Stimulated activated CD8-positive, alpha-beta memory T cell treated with anti-CD3 and anti-CD28 coated beads, Interleukin-15, amount 100 ng/mL, for 48 hours (primary cell): ENCODE data around the gene SLC25A21.

Experiments used
- DNase-seq, 2 donors: peaks; one replicate each; pipeline ENCODE4 v3.0.0-alpha.2; 2020; ENCODE audit warnings: low read depth in 2 of 2

SLC25A21 gene

GRCh38 chr14:37045340-37046061 lies 126.9 kb downstream of the SLC25A21 start:
- no peak for DNase-seq

GRCh38 chr14:37037636-37038387 lies 134.6 kb downstream of the SLC25A21 start:
- DNase-seq: no peak

DNA sequence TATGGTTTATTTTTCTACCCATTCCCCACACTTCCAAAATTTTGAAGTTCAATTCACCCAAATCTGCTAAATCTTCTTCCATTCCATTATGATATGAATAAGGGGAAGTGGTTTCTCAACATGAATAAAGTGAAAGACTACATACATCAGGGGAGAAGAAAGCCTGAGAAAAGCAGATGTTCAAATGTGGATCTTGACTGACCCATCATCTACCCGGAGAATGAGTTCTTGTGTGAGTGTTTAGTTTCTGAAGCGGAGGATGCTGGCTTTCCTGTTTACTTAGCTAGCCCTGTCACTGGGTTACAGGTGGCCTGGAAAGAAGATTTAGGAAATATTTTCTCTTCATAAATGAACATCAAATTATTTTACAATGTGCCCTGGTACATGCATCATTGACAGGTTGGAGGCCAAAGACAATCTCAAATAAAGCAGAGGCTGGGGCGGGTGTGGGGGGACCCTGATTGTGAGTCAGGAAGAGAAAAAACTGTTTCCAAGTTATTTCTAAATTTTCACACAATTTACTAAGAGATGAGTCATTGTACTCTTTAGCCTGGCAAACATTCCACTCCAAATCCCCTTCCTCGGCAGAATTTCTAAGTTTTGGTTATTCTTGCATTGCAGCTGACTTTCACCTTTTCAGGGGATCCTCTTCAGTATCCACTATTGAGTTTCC lies 135.6 kb downstream of the SLC25A21 start:
- no peak for DNase-seq

GRCh38 chr14:37035401-37035800 lies 137.0 kb downstream of the SLC25A21 start:
- DNase-seq: no peak

- no peak for DNase-seq
These were observed 137.8 kb downstream of the SLC25A21 start for GRCh38 chr14:37034410-37035285.

DNA sequence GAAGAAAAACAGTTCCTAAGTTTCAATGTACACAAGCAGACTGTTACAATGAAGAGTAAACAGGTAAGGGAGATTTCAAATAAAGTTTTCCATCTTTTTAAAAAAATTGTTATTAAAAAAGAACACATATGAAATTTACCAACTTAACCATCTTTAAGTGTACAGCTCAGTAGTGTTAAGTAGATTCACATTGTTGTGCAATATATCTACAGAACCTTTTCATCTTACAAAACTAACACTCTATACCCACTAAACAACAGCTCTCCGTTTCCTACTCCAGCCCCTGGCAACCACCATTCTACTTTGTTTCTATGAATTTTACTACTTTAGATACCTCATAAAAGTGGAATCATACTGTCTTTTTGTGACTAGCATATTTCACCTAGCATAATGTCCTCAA lies 139.5 kb downstream of the SLC25A21 start:
- DNase-seq: no peak

DNA sequence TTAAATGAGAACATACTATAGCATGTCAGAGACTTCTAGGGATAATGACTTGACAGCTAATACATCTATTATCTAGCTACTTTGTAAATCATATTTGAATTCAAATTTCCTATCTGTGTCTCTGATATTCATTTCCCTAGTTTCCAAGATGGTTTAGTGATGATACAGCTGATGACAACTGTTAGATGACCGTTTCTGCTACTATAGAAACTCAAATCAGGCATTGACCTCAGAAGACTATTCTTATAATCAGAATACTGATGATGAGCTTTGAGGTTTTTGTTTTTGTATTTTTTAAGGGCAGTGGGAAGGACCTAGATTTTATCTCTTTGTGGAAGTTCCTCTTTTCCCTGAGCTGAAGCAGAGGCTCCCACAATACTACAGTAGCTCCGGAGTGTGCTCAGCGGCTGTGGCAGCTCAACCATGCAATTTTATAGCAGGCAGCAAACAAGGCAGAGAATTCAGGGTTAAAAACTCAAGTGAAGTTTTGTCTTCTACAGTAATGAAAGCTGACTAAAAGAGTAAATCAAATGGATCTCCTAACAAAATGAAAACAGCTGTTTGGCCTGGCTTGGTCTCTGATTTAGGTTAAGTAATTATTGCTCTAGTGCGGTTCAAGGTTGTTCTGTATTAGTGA lies 145.1 kb downstream of the SLC25A21 start:
- no peak for DNase-seq

- DNase-seq: no peak
These were observed 148.4 kb downstream of the SLC25A21 start for GRCh38 chr14:37023875-37024565.

DNA sequence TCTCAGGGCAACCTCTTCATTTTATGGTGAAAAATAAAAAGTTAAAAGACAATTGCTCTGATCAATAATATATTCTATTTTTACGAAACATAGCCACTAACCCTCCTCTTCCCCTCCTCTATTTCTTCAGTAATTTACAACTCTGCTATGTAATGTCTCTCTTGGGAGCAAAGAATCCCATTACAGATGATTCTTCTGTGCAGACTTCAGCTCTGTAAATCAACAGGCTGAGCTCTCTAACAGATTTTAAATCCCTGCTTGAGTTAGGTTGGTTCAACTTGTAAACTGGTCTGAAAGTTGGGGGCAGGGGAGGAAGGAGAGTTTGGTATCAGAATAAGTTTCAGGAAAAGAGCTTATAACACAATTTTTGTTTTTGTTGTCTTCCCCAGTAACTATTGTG lies 151.0 kb downstream of the SLC25A21 start:
- no peak for DNase-seq

DNA sequence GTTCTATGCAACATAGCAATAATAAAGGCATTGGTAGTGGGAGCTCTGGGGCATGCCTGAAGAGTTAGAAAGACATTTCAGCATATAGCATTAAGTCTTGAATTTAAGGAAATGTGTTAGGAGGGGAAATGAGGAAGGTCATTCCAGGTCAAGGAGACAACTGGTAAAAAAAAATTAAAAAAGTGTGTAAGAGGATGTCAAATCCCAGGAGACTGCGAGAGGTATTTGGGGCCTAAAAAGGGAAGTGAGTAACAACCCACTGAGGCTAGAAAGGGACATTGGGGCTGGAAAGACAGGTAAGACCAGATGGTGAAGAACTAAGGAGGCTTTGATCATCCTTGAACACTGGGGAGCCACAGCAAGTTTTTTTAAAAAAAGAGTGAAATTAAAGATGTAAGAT lies 152.9 kb downstream of the SLC25A21 start:
- no peak for DNase-seq

DNA sequence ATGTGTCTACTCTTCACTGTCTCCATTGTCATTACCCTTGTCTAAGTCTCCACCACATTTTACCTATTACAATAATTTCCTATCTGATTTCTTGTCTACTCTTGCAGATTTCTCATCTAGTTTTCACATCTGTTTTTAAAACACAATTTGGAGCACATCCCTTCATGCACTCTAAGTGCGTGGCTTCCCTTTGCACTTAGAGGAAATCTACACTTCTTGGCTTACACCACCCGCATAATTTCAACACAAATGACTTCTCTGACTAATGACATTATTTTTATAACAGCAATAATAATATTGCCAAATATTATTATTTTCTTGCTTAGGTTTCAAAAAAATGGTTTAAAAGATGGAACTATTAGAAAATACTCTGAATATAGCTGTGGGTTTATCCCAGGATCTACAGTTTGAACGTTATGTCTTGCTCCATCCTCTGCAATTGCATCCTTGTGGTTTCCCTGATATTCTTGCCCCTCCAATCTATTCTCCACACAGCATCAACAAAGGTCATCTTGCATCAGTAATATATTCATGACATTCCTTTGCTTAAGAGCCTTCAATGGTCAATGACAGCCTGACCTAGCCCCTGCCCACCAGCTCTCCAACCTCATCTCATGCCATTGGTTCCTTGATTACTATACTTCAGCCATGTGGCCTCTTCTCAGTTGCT lies 153.7 kb downstream of the SLC25A21 start:
- no peak for DNase-seq

DNA sequence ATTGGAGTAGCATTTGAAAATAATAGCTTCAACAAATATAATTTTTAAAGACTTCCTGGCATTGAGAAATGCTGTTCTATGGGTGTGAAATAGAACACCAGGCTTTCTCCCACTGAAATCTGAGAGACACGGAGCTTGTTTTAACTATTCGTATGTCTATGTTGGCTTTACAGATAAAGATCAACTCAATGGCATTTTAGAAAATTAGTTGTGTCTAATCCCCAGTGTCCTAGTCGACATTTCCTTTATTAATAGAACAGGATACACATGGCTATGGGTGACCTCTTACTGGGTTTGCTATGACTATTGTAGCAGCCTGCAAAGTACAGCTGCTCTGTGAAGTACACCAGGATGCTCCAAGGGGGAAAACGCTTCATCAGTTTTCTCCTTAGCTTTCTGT lies 159.3 kb downstream of the SLC25A21 start:
- DNase-seq: no peak

DNA sequence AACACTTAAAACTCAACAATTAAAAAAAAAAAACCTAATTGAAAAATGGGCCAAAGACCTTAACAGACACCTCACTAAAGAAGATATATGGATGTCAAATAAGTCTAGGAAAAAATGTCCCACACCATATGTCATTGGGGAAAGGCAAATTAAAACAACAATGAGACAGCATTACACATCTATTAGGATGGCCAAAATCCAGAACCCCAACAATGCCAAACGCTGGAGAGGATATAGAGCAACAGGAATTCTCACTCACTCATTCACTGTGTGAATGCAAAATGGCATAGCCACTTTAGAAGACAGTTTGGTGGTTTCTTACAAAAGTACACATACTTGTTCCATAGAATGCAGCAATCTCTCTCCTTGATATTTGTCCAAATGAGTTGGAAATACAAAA lies 173.7 kb downstream of the SLC25A21 start:
- no peak for DNase-seq

DNA sequence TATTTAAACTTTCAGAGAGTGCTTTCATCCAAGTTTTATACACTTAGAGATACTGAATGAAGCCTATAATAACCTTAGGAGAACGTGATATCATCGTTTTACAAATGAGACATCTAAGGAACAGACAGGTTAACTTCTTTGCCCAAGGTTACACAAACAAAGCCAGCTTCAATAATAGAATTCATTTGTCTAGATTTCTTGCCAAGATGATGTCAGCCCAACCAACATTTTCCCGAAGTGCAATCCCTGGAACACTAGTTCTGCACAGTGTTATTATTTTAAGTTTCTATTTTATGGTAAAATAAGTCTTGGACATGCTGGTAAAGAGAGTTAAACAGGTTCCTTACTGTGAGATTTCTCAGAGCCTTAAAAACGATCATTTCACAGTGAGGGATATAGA lies 174.6 kb downstream of the SLC25A21 start:
- no peak for DNase-seq

- DNase-seq: no peak
These were observed 175.4 kb downstream of the SLC25A21 start for GRCh38 chr14:36996857-36997590.

- no peak for DNase-seq
These were observed 176.1 kb downstream of the SLC25A21 start for GRCh38 chr14:36996133-36996856.

DNA sequence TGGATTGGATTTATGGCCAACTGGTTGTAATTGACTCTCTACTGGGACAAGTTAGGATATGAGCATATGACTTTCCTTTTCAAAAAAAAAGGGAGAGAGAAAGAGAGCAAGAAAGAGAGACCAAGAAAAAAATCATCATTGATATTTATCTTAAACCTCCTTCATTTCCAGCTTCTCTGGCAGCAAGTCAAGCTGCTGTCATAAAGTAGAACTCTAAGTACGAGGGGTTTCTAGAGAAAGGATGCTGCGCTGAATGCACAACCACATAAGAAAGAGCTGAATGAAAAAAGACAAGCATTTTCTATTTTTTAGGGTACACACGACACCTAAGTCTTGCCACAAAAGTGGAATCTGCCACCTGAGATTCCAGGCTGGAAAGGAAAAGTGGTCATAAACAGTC lies 182.6 kb downstream of the SLC25A21 start:
- no peak for DNase-seq

DNA sequence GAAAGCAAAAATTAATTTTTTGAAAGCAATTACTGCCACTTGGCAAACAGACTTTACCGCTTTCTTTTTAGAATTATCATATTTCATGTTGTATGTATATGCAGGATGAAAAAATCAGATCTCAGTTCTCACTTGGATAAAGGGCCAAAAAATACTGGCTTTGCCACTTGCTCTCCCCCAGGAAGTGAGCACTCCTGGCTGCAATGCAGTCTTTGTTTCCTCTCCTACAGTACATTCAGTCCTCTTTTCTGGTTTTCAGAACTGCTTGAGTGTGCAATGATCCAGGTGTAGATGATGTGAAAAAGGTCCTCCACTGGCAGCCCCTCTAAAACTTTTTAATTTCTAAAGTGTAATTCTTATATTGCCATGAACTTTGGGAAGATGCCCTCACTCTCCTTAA lies 183.4 kb downstream of the SLC25A21 start:
- DNase-seq: no peak

GRCh38 chr14:36988568-36988967 lies 183.8 kb downstream of the SLC25A21 start:
- DNase-seq: no peak
